ENCODE measurements around the gene MCU.

- TF ChIP-seq CTCF (IDR thresholded peaks at IDR 0.05; ENCODE audit: low read depth, low read length) (no peak), POLR2A (IDR thresholded peaks at IDR 0.05; ENCODE audit: extremely low read depth, insufficient read length) (no peak), MAX (IDR thresholded peaks at IDR 0.05; ENCODE audit: low read depth, low read length) (no peak)
Observed at GRCh38 chr10:72890086-72890485, 198.1 kb downstream of the MCU start.
